ENCODE results near the gene TPD52L1.

Gene TPD52L1

GRCh38 chr6:125219361-125219895, 65.9 kb downstream of the TPD52L1 start:
- WGBS (ENCODE audit: insufficient coverage): 87% methylated on average over 4 of the region's 5 CpGs
- no peaks in the 10 kb centered on the region for H3K9me3 ChIP-seq (ENCODE audit: control extremely low read depth in 1 of 5, control insufficient read depth in 4 of 5, insufficient read depth in 2 of 5, low read depth in 1 of 5, low read length in 4 of 5)
- no peaks in the 10 kb centered on the region for H3K27me3 ChIP-seq (replicated peaks in 2 of 5; ENCODE audit: control insufficient read depth in 4 of 5, insufficient read depth in 5 of 5, low read length in 4 of 5)
- POLR2A ChIA-PET: no interaction called here
- no peaks in the 10 kb centered on the region for H3K36me3 ChIP-seq (ENCODE audit: control insufficient read depth in 4 of 4, insufficient read depth in 4 of 4, low read length in 3 of 4)
- H3K4me1 ChIP-seq (ENCODE audit: control extremely low read depth in 1 of 4, control insufficient read depth in 4 of 4, insufficient read depth in 4 of 4, low read length in 3 of 4): no peaks in the 10 kb centered on the region
- H3K4me3 ChIP-seq (ENCODE audit: control insufficient read depth in 1 of 7, extremely low read depth in 1 of 7, insufficient read depth in 4 of 7, low read depth in 2 of 7, low read length in 6 of 7): no peak overlapping the region
- CTCF ChIA-PET: no interaction called here
- H3K27ac ChIP-seq (ENCODE audit: insufficient read depth in 1 of 2, low read depth in 1 of 2, low read length in 2 of 2, poor library complexity in 1 of 2, severe bottlenecking in 2 of 2): no peak overlapping the region
- no peak for DNase-seq

DNA sequence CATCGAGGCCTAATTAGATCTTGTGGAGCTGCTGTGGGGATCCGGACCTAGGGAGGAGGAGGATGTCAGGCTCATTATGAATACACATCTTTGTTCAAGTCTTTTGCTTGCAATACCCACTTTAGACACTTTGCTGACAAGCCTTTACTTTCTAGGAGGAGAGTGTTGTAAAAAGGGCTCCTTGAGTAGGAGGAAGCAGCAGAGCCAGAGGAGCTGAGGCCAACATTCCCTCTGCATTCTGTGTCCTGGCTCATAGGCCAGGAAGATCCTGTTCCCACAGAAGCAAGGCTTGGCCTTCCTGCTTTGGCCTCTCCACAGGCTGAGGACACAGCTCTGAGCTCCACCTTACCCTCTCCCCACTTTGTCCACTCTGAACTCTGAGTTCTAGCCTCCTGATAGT, 67.1 kb downstream of the TPD52L1 start:
- 100% methylated on average over 1 of the region's 2 CpGs for WGBS (ENCODE audit: insufficient coverage)
- no peak overlapping the region for H3K4me3 ChIP-seq (ENCODE audit: control insufficient read depth in 1 of 7, extremely low read depth in 1 of 7, insufficient read depth in 4 of 7, low read depth in 2 of 7, low read length in 6 of 7)
- no peak for DNase-seq
- H3K36me3 ChIP-seq (ENCODE audit: control insufficient read depth in 4 of 4, insufficient read depth in 4 of 4, low read length in 3 of 4): no peaks in the 10 kb centered on the region
- POLR2A ChIA-PET: no interaction called here
- H3K4me1 ChIP-seq (ENCODE audit: control extremely low read depth in 1 of 4, control insufficient read depth in 4 of 4, insufficient read depth in 4 of 4, low read length in 3 of 4): no peaks in the 10 kb centered on the region
- CTCF ChIA-PET: no interaction called here
- H3K9me3 ChIP-seq (ENCODE audit: control extremely low read depth in 1 of 5, control insufficient read depth in 4 of 5, insufficient read depth in 2 of 5, low read depth in 1 of 5, low read length in 4 of 5): no peaks in the 10 kb centered on the region
- no peaks in the 10 kb centered on the region for H3K27me3 ChIP-seq (replicated peaks in 2 of 5; ENCODE audit: control insufficient read depth in 4 of 5, insufficient read depth in 5 of 5, low read length in 4 of 5)
- H3K27ac ChIP-seq (ENCODE audit: insufficient read depth in 1 of 2, low read depth in 1 of 2, low read length in 2 of 2, poor library complexity in 1 of 2, severe bottlenecking in 2 of 2): no peak overlapping the region

DNA sequence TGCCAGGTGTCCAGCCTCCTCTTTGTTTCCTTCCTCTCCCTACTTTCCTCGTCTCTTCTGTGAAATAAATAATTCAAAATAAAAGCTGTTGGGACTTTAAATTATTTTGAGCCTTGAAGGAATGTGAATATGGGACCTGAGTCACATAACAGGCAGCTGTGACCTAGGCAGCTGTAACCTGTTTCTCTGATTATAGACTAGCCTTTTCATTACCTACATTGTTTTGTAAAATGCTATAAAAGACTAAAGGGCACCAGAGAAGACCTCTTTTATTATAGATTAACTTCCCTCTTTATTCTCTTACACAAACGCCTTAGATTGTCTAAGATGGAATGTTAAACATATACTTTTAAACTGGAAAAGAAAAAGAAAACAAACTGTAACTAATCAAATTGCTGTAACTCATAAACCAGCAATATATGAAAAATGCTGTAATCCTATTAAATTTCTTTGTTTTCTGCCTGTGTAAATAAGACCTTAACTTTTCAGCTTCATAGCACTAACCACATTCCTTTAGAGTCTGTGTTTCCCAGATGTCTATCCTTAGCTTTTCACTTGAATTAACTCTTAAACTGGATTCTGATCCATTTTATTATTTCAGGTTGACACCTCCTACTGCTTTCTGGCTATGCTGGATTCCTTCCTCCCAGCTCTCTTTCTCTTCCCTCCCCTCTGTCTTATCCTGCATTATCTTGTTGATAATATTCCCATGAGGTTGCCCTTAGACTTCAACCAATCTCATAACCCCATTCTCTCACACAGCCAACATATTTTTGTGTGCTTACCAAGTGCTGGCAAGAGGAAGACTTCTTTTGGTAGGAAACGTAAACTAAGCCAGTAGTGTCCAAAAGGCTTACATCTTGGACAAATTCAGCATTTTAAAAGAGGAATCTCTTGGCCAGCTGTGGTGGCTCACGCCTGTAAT, 69.2 kb downstream of the TPD52L1 start:
- CTCF ChIA-PET: interaction anchor here (1.6 kb wide), 1 partner anchor 13 kb away, joined by 3 read pairs; no protein-coding TSS in a partner anchor

DNA sequence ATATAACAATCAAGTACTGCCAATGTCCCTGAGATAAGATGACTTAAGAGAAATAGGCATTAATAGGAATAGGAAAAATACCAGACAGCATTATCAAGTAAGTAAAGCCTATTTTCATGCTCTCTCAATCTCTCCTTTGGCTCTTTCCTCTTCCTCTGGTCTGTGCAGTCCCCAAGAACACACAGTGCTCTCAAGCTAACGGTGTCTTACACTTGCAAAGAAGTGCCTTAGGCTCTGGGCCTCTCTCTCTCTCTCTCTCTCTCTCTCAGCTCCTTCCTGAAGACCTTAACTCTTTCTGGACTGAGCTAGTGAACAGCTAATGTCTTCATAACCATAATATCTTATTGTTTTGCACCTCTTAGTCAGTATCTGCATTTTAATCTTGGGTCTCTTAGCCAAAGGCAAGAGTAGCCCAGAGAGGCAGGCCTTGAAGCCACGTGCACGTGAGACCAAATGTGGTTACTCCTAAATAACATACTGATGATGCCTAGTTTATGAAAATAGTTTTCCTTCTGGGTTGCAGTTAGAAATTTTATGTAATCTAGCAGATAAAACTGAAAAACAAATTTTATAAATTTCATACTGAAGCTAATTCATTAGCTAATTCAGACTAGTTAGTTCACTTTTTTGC, 70.8 kb downstream of the TPD52L1 start:
- WGBS (ENCODE audit: insufficient coverage): 40% methylated on average over 1 of the region's 3 CpGs
- H3K9me3 ChIP-seq (ENCODE audit: control extremely low read depth in 1 of 5, control insufficient read depth in 4 of 5, insufficient read depth in 2 of 5, low read depth in 1 of 5, low read length in 4 of 5): no peaks in the 10 kb centered on the region
- ChIA-PET POLR2A (no interaction called here), CTCF (interaction anchor here (0.7 to 1.6 kb wide), 3 partner anchors 11 to 18 kb away, joined by 3 read pairs; no protein-coding TSS in a partner anchor)
- DNase-seq: no peak
- no peaks in the 10 kb centered on the region for H3K4me1 ChIP-seq (ENCODE audit: control extremely low read depth in 1 of 4, control insufficient read depth in 4 of 4, insufficient read depth in 4 of 4, low read length in 3 of 4)
- H3K36me3 ChIP-seq (ENCODE audit: control insufficient read depth in 4 of 4, insufficient read depth in 4 of 4, low read length in 3 of 4): no peaks in the 10 kb centered on the region
- no peak overlapping the region for H3K27ac ChIP-seq (ENCODE audit: insufficient read depth in 1 of 2, low read depth in 1 of 2, low read length in 2 of 2, poor library complexity in 1 of 2, severe bottlenecking in 2 of 2)
- H3K4me3 ChIP-seq (ENCODE audit: control insufficient read depth in 1 of 7, extremely low read depth in 1 of 7, insufficient read depth in 4 of 7, low read depth in 2 of 7, low read length in 6 of 7): no peak overlapping the region
- no peaks in the 10 kb centered on the region for H3K27me3 ChIP-seq (replicated peaks in 2 of 5; ENCODE audit: control insufficient read depth in 4 of 5, insufficient read depth in 5 of 5, low read length in 4 of 5)

More for the DNA sequence above, 69.2 kb downstream of the TPD52L1 start:
- H3K4me1 ChIP-seq (ENCODE audit: control extremely low read depth in 1 of 4, control insufficient read depth in 4 of 4, insufficient read depth in 4 of 4, low read length in 3 of 4): no peaks in the 10 kb centered on the region
- H3K27me3 ChIP-seq (replicated peaks in 2 of 5; ENCODE audit: control insufficient read depth in 4 of 5, insufficient read depth in 5 of 5, low read length in 4 of 5): no peaks in the 10 kb centered on the region
- POLR2A ChIA-PET: no interaction called here
- 91% methylated on average over 2 of the region's 4 CpGs for WGBS (ENCODE audit: insufficient coverage)
- no peak overlapping the region for H3K27ac ChIP-seq (ENCODE audit: insufficient read depth in 1 of 2, low read depth in 1 of 2, low read length in 2 of 2, poor library complexity in 1 of 2, severe bottlenecking in 2 of 2)
- no peaks in the 10 kb centered on the region for H3K36me3 ChIP-seq (ENCODE audit: control insufficient read depth in 4 of 4, insufficient read depth in 4 of 4, low read length in 3 of 4)
- no peak overlapping the region for H3K4me3 ChIP-seq (ENCODE audit: control insufficient read depth in 1 of 7, extremely low read depth in 1 of 7, insufficient read depth in 4 of 7, low read depth in 2 of 7, low read length in 6 of 7)
- no peaks in the 10 kb centered on the region for H3K9me3 ChIP-seq (ENCODE audit: control extremely low read depth in 1 of 5, control insufficient read depth in 4 of 5, insufficient read depth in 2 of 5, low read depth in 1 of 5, low read length in 4 of 5)
- no peak for DNase-seq

DNA sequence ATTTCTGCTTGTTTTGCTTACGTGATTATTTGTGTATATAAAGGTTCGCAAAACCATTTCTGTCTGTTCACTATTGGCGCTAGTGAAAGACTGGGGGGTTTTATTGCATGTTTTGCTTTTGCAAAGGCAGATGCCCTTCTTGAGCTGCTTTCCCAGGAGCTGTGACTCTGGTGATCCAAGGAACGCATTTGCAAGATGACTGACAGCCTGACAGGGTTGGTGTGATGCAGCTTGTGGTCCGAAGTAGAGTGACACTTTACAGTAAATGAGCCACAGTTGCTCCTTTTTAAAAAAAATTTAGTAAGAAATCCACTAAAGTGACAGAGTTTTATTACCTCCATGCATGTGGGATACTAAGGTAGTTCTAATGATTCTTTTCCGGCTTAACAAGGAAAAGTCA, 73.7 kb downstream of the TPD52L1 start:
- H3K4me3 ChIP-seq (ENCODE audit: control insufficient read depth in 1 of 7, extremely low read depth in 1 of 7, insufficient read depth in 4 of 7, low read depth in 2 of 7, low read length in 6 of 7): no peak overlapping the region
- no peaks in the 10 kb centered on the region for H3K4me1 ChIP-seq (ENCODE audit: control extremely low read depth in 1 of 4, control insufficient read depth in 4 of 4, insufficient read depth in 4 of 4, low read length in 3 of 4)
- H3K9me3 ChIP-seq (ENCODE audit: control extremely low read depth in 1 of 5, control insufficient read depth in 4 of 5, insufficient read depth in 2 of 5, low read depth in 1 of 5, low read length in 4 of 5): no peaks in the 10 kb centered on the region
- ChIA-PET CTCF (no interaction called here), POLR2A (no interaction called here)
- no peak overlapping the region for H3K27ac ChIP-seq (ENCODE audit: insufficient read depth in 1 of 2, low read depth in 1 of 2, low read length in 2 of 2, poor library complexity in 1 of 2, severe bottlenecking in 2 of 2)
- H3K27me3 ChIP-seq (replicated peaks in 2 of 5; ENCODE audit: control insufficient read depth in 4 of 5, insufficient read depth in 5 of 5, low read length in 4 of 5): no peaks in the 10 kb centered on the region
- WGBS (ENCODE audit: insufficient coverage): 100% methylated on average over 1 of the region's 6 CpGs
- no peaks in the 10 kb centered on the region for H3K36me3 ChIP-seq (ENCODE audit: control insufficient read depth in 4 of 4, insufficient read depth in 4 of 4, low read length in 3 of 4)
- DNase-seq: no peak

DNA sequence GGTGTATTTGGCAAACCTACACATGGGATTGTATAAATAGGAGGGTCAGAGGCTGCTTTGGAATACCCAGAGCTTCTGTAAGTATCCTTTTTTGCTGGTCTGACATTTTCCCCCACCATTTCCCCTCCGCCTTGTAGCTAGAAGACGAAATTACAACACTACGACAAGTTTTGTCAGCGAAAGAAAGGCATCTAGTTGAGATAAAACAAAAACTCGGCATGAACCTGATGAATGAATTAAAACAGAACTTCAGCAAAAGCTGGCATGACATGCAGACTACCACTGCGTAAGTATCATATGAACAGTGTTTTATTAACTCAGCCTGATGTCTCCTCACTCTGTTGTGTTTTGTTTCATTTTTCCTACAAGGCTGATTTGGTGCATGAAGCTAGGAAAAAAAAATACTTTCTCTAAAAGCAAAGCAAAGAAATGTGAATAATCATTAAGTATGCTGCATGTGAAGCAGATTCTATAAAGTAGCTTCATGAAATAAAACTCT, 75.5 kb downstream of the TPD52L1 start:
- ChIA-PET CTCF (no interaction called here), POLR2A (no interaction called here)
- no peaks in the 10 kb centered on the region for H3K36me3 ChIP-seq (ENCODE audit: control insufficient read depth in 4 of 4, insufficient read depth in 4 of 4, low read length in 3 of 4)
- no peak overlapping the region for H3K27ac ChIP-seq (ENCODE audit: insufficient read depth in 1 of 2, low read depth in 1 of 2, low read length in 2 of 2, poor library complexity in 1 of 2, severe bottlenecking in 2 of 2)
- H3K4me1 ChIP-seq (ENCODE audit: control extremely low read depth in 1 of 4, control insufficient read depth in 4 of 4, insufficient read depth in 4 of 4, low read length in 3 of 4): no peaks in the 10 kb centered on the region
- DNase-seq: no peak
- 97% methylated on average over 5 of the region's 6 CpGs for WGBS (ENCODE audit: insufficient coverage)
- no peak overlapping the region for H3K4me3 ChIP-seq (ENCODE audit: control insufficient read depth in 1 of 7, extremely low read depth in 1 of 7, insufficient read depth in 4 of 7, low read depth in 2 of 7, low read length in 6 of 7)
- no peaks in the 10 kb centered on the region for H3K27me3 ChIP-seq (replicated peaks in 2 of 5; ENCODE audit: control insufficient read depth in 4 of 5, insufficient read depth in 5 of 5, low read length in 4 of 5)
- no peaks in the 10 kb centered on the region for H3K9me3 ChIP-seq (ENCODE audit: control extremely low read depth in 1 of 5, control insufficient read depth in 4 of 5, insufficient read depth in 2 of 5, low read depth in 1 of 5, low read length in 4 of 5)

DNA sequence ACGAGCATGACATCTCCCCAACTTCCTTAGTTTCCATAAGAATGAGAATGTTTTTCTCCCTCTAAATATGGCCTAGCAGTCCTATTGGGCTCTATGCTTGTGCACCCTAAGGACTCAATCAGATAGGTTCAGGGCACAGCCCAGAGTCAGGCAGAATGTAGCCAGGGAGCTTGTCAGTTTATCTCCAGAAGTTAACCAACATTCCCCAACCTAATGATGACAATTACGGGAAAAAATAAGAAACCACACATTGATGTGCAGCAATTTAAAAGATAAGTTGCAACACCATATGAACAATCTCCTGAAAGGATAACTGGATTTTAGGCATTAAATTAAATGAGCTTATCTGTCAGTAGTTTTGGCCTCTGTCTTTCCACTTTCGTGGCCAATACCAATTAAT, 77.1 kb downstream of the TPD52L1 start:
- Histone ChIP-seq H3K36me3 (ENCODE audit: control insufficient read depth in 4 of 4, insufficient read depth in 4 of 4, low read length in 3 of 4) (no peaks in the 10 kb centered on the region), H3K4me1 (ENCODE audit: control extremely low read depth in 1 of 4, control insufficient read depth in 4 of 4, insufficient read depth in 4 of 4, low read length in 3 of 4) (no peaks in the 10 kb centered on the region), H3K27ac (ENCODE audit: insufficient read depth in 1 of 2, low read depth in 1 of 2, low read length in 2 of 2, poor library complexity in 1 of 2, severe bottlenecking in 2 of 2) (no peak overlapping the region), H3K27me3 (replicated peaks in 2 of 5; ENCODE audit: control insufficient read depth in 4 of 5, insufficient read depth in 5 of 5, low read length in 4 of 5) (no peaks in the 10 kb centered on the region), H3K4me3 (ENCODE audit: control insufficient read depth in 1 of 7, extremely low read depth in 1 of 7, insufficient read depth in 4 of 7, low read depth in 2 of 7, low read length in 6 of 7) (no peak overlapping the region), H3K9me3 (ENCODE audit: control extremely low read depth in 1 of 5, control insufficient read depth in 4 of 5, insufficient read depth in 2 of 5, low read depth in 1 of 5, low read length in 4 of 5) (no peaks in the 10 kb centered on the region)
- 100% methylated on average over 2 of the region's 3 CpGs for WGBS (ENCODE audit: insufficient coverage)
- CTCF ChIA-PET: no interaction called here
- DNase-seq: no peak
- POLR2A ChIA-PET: no interaction called here

Data from common myeloid progenitor, CD34-positive (primary cell).